ENCODE measurements around the gene PKDCC.
"Not testable (repeated sequence)": the region's sequence is repeated elsewhere in the genome, so short reads cannot be mapped to it uniquely, and the experiment has no call there.

Gene PKDCC

DNA sequence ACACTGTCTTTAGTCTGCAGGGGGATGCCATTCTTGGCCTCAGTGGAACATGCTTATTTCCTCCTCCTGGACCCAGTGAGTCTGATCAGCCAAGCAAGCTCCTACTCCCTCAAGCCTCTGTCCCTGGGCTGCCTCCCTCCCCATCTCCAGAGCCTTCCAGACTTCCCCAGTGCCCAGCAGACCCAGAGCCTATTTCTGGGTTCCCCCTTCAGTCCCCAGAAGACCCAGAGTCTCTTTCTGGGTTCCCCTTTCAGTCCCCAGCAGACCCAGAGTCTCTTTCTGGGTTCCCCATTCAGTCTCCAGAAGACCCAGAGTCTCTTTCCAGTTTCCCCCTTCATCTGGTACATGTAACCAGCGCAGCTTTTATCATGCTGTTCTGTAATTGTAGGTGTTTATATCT lies 17.0 kb upstream of the PKDCC start:
- DNase-seq: no peak

DNA sequence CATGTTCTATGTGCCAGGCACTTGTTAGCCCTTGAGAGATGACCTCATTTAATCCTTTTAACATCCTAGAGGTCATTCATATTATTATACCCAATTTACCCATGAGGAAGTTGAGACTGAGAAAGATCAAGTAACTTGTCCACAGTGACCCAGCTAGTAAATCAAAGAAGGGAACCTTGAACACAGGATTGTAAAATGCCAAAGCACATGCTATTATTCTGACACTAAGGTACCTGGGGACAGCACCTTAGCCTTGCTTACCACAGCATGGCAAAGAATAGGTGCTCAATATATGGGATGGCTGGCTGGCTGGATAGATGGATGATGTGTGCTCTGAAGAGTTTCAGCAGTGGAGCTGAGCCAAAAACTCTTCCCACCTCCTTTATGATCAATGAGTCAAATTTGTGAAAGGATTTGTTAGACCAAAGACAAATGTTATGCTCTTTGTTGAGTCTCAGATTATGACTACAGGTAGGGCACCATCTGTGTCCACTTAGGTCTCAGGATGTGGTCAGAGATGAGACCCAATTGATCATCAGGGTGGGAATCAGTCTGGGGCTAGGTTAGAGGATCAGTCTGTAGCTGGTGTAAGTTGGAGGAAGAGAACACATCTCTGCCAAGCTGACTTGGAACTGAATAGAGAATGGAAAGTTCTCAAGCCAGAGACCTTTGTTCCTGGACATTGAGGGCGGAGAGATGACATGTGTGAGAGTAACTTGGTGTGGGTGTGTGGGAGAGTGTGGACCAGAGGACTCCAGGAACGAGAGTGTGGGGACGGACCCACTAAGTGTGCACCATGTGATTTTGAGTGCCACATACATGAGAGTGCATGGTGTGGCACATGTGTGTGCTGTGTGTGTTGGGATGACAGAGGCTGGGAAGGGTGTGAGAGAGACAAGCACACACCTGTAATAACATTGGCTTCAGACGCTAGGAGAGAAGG lies 16.3 kb upstream of the PKDCC start:
- no peak for DNase-seq

DNA sequence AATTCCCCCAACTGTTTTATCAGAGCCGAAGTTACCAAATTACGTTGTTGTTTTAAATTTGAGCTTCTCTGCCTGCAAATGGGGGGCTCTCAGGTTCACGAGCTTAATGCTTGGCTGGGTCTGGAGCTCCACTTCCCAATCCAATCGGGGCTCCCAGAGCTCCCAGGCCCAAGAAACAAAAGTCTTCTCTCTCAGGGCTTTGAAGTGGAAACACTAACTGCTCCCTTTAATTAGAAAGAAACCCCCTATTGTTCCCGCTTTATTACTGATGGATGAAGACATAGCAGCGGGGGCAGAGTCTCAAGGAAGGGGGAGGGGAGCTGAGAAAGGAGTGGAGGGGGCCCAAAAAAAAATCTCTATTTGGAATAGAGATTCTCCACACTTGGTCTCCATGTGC lies 15.6 kb upstream of the PKDCC start:
- DNase-seq: no peak

DNA sequence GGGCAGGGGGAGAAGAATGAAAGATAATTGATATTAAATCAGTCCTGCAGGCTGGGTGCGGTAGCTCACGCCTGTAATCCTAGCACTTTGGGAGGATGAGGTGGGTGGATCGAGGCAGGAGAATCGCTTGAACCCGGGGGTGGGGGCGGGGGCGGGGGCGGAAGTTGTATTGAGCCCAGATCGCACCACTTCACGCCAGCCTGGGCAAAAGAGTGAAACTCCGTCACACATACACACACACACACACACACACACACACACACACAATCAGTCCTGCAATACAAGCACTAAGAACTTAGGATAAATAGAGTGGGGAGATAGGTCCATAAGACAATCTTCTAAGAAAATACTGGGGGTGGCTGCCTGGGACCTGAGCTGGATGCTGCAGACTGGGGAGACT lies 15.1 kb upstream of the PKDCC start:
- no peak for DNase-seq

DNA sequence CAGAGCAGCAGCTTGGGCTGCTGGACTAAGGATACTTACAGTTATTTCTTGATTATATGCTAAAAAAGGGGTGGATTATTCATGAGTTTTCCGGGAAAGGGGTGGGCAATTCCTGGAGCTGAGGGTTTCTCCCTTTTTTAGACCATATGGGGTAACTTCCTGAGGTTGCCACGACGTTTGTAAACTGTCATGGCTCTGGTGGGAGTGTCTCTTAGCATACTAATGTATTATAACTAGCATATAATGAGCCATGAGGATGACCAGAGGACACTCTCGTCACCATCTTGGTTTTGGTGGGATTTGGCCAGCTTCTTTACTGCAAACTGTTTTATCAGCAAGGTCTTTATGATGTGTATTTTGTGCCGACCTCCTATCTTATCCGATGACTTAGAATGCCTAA lies 13.7 kb upstream of the PKDCC start:
- not testable (repeated sequence) for DNase-seq

DNA sequence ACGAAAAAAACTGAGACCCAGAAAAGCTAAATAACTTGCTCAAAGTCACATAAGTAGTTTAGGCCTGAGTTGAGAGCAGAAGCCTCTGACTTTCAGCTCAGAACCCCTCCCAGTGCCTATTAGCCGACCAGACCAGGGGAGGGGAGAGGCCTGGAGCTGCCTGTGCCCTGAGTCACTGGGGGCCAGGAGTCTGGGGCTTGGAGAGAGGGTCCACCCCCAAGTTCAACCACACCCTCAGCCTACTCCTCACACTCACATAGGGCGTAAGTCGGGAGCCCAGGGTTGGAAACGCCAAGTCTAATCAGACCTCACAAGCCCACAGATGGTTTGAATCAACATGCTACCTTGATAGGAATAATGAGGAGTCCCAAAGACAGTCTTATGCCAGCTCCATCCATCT lies 12.6 kb upstream of the PKDCC start:
- DNase-seq: no peak

DNA sequence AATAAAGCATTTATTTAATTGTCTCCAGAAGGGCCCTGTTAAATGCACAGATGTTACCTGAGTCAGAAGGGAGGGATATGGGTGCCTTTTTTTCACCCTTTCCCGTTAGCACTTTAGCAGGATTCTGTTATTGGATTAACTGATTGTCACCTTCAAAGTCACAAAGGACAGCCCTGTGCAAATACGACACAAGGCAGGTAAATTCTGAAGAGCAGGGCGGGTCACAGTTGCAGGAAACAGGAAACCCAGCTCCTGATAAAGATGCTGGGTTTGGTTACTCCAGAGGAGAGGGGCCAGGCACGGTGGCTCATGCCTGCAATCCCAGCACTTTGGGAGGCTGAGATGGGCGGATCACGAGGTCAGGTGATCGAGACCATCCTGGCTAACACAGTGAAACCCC lies 11.4 kb upstream of the PKDCC start:
- no peak for DNase-seq

DNA sequence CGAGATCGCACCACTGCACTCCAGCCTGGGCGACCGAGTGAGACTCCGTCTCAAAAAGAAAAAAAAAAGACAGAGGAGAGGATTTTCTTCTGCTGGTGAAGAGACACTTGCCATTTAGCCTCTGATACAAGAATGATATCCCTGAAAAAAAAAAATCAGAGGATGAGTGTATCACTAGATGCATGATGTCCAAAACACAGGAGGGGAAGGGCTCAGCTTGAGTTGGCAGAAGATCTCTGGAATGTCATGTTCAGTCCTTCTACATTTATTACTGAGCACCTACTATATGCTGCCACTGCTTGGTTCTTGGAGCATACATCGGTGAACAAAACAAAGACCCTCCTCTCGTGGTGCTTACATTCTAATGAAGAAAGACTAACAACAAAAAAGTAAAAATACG lies 10.9 kb upstream of the PKDCC start:
- no peak for DNase-seq

DNA sequence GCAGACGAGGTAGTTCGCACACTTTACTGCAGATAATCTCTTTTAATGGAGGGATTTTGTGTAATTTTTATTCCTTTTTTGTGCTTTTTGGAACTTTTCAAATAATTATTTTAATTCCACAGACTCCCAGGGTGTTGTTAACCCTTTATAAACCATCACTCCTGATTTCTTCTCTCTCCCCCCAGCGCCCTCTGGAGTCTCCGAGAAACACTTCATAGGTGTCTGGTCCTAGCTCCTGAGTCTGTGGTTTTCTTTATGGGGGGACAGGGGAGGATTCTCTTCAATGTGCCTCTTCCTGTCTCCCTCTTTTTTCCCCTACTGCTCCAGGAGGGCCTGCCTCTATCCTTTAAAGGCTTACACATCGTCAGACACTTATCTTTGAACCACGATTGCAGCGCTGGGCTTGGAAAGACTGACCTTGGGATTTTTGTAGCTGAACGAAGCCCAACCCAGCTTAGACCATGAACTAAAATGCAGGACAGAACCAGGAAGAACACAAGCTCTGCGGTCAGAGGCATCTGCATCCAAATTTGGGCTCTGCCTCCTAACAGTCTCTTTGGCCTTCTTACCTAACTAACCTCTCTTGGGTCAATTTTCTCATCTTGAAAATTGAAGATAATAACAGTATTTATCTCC lies 7.1 kb upstream of the PKDCC start:
- DNase-seq: no peak

DNA sequence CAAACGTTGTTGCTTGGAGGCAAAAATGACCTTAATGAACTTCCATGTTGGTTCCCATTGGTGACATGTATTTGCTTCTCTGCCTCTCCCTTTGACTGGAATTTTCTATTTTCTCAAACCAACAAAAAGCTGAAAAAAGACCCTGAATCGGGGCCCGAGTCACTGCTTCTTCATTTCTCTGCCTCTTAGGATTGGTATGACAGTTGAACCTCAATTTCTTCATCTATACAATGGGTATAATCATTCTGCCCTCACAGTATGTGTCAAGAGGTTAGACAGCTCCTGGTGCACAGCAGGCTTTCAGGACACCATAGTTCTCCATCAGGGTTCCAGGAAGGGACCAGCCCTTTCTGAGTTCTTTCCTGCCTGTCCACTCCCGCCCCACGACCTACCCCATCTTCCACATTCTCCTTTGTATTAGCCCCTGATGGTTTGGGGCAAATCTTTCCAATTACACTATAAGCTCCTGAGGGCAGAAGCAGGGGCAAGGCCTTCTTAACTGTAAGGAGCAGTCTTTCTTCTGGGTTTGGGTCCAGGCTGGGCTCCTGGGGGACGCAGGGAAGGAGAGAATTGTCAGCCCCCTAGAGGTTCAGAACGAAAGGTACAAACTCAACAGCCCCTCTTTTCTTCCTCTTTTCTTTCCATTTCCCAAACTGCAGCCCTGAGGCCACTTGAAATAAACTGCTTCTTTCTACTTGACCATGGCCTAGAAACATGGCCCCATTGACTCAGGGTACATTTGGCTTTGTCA lies 6.3 kb upstream of the PKDCC start:
- DNase-seq: no peak

DNA sequence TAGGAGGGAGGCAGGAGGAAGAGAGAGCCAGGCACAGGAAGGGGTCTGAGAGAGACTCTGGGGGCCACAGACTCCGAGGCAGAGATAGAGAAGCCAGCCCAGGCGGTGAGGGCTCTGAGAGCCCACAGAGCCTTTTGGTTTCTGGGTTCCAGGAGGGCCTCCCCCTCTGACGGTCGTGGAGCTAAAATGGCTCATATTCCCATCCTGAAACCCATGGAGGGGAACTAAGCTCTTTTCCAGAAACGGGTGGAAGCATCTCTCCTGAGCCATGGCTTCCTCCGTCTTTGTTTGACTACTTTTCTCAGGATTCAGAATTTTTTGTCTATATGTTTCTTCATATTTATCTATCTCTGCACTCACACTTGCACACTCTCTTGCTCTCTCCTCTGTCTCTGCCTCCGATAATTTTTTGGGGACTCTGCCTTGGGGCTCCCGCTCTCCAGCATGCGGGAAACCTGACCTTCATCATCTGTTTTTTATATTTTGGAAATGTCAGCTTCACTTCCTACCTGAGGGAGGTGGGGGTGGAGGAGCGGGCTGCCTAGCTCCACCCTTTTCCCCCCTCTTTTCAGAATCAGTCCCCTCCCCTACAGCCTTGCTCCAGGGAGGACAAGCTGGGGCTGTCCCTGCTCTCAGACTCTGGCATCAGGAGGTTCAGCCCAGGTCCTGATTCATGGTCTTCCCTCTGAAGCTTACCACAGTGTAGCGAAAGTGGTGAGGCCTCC lies 5.0 kb upstream of the PKDCC start:
- no peak for DNase-seq

DNA sequence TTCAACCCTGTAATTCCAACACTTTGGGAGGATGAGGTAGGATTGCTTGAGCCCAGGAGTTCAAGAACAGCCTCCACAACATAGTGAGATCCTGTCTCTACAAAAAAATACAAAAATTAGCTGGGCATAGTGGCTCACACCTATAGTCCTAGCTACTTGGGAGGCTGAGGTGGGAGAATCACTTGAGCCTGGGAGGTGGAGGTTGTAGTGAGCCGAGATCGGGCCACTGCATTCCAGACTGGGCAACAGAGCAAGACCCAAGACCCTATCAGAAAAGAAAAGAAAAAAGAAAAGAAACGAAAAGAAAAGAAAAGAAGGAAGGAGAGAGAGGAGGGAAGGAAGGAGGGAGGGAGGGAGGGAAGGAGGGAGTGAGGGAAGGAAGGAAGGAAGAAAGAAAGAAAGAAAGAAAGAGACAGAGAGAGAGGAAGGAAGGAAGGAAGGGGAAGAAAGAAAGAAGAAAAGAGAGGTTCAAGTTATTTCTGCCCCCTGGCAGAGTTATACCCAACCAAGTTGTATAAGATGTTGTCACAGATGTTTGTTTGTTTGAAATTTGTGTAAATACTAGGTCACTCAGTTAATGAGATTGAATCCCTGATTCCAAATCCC lies 3.9 kb upstream of the PKDCC start:
- no peak for DNase-seq

DNA sequence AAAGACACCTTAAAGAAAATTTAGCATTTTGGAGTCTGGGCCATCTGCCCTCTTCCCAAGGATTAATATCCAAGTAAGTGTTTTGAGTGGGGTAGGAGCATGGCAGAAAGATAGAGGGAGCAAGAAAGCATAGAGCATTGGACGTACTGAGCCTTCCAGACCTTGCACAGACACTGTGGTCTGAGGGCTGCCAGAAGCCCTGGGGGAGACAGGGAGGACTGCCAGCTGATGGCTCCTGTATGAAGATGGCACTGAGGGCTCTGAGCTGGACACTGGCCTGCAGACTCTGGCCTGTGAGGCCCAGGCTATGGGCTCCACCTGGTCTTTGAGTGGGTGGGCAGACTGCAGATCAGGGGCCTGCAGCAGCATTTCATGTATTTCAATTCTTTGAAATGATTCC lies 2.9 kb upstream of the PKDCC start:
- no peak for DNase-seq

DNA sequence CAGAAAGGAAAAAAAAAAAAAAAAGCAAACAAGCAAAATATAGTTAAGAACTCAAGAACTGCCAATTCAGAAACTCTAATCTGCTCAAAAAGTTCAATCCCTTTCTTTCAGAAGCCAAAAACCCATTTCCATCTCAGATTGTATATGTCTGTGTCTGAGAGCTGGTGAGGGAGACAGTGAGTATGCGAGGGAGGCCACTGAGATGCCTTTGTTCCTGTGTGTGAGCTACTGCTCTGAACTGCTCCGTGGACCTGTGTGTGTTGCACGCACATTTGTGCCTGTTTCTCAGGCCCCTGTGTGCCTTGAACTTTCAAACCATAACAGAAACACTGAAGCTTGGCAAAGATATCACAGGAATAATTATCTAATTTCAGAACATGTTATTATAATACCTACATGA lies 2.5 kb upstream of the PKDCC start:
- no peak for DNase-seq

DNA sequence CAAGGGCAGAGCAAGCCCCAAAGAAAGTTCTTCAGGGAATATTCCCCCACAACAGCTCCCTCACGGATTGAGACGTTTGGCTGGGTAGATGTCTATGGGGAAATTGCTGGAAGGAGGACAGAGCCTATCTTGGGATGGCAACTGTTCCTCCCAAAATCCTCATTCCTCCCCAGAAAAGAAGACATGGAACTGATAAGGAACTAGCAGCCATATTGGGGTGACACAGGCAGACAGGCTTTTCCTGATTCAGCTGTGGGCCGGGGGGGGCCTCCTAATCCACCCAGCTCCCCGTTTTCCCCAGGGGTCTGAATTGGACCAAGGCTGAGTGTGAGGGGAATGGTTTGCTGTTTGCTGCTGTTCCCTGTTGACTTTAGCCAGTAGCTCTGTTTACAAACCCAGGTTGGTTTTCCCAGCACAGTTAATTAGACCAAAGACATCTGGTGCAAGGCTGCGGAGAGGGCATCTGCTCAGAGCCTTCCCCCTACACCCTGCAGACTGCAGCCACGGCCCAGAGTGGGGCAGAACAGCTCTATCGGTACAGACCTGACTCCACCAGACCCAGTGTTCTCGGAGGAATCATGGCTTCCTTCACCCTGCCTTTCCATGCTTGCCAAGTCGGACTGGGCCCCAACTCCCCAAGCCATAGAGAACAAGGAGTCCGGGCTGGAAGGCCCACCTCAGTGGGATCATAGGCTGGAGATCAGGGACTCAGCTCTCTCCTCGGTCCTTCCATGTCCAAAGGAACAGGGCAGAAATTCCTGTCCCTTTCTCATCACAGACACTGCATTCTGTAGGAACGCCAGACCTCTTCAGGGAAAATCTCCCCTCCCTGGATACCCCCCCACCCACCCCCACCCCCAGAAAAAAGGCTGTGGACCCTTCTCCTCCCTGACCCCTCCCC lies 1.7 kb upstream of the PKDCC start:
- peak; percentile 73 for DNase-seq

DNA sequence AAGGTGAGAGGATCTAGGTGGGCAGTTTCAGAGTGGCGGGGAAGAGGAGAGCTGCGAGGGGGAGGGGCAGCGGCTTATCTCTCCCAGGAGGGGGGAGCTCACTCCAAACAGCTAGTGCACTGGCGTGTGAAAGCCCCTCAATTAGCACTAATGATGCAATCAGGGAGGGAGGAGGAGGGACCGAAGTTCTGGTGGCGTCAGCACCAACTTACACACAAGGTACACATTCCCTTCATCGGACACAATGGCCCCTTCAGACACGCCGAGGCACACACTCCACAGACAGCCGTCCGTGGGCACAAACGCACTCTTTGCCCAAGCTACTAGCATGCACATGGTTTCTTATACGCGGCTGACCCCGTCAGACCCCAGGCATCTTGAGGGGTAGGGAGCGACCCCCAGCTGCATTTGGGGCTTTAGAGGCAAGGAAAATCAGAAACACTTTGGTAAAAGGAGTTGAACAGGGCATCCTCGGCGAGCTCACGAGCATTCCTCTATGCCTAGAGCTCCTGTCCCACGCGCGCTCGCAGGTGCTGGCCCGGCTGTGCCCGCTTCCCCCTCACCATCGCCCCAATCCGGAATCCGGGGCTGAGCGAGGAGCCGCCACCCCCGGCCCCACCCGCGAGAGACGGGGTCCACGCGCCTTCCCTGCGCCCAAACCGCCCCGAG lies 868 bp upstream of the PKDCC start:
- DNase-seq: peak; percentile 74

DNA sequence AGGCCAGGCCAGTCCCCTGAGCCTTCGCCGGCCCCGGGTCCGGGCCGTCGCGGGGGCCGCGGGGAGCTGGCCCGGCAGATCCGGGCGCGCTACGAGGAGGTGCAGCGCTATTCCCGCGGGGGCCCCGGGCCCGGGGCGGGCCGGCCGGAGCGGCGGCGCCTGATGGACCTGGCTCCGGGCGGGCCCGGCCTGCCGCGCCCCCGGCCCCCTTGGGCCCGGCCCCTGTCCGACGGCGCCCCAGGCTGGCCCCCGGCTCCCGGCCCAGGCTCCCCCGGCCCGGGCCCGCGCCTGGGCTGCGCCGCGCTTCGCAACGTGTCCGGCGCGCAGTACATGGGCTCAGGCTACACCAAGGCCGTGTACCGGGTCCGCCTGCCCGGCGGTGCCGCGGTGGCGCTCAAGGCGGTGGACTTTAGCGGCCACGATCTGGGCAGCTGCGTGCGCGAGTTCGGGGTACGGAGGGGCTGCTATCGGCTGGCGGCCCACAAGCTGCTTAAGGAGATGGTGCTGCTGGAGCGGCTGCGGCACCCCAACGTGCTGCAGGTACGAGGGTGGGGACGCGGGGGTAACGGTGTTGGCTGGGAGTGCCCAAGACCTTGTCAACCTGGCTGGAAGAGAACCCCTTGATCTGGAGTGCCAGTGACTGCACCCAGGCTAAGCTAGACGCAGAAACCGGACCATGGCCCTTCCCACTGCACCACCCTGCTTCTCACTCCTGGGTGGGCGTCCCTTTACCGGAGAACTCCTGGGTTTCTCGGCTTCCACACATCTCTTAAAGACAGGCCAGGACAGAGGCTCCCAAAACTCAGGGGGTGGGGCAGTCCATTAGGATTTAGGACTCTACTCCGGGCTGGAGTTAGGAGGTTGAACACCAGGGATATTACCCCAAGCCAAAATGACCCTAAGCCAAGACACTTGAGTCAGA lies 739 bp downstream of the PKDCC start:
- DNase-seq: no peak

DNA sequence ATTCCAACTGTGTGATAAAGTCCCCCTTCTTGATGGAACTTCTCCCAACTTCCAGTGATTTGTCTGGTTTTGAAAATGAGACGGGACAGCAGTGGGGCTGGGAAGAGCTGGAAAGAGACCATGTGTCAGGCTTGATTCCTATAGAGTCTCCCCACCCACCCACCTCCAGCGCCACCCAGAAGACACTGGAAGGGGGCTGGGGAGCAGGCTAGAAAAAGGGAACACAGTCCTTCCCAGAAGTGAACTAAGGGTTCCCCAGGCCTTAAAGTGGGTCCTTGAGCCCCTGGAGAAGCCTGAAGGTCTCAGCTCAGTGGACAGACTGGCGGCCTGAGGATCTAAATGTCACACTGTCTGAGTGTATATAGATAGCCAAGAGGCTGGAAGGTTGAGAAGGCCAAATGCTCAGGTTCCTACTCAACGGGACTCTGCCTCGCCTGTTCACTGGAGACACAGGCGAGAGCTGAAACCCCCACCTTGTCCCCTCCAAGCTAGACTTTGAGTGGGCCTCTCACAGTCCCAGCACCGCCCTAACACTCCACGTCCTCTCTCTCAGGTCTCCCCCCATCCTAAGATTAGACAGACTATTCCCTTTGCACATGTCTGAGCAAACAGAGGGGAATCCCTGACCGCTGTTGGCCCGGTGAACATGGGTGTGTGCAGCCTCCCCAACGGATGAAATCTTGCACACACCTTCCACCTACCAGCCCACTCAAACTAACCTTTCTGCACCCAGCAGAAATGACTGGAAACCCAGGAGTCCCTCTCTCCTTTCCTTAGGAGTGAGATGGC lies 1.6 kb downstream of the PKDCC start:
- no peak for DNase-seq

Data from NCI-H1694 (cell line).